Effector memory CD4-positive, alpha-beta T cell (primary cell): ENCODE results near the gene KIDINS220.
A peak's percentile ranks its signal among the peaks of the same experiment; 100 is the strongest.

ENCODE experiments used
- DNase-seq, 3 donors: peaks; one replicate each; pipeline ENCODE4 v3.0.0-alpha.2; 2020
- H3K27ac ChIP-seq: 2 replicates; pipeline ENCODE4 v1.7.0; 2013; ENCODE audit warnings: mild to moderate bottlenecking, low read length, moderate library complexity; ENCODE audit not compliant: insufficient read depth, poor library complexity, severe bottlenecking
- H3K27me3 ChIP-seq: replicated peaks from 2 replicates; pipeline ENCODE4 v1.7.0; 2013; ENCODE audit warnings: mild to moderate bottlenecking, low read length; ENCODE audit not compliant: insufficient read depth, control insufficient read depth, poor library complexity, severe bottlenecking
- H3K36me3 ChIP-seq: 2 replicates; pipeline ENCODE4 v1.7.0; 2013; ENCODE audit warnings: mild to moderate bottlenecking, low read length, moderate library complexity; ENCODE audit not compliant: control insufficient read depth, insufficient read depth
- H3K4me1 ChIP-seq: 2 replicates; pipeline ENCODE4 v1.7.0; 2013; ENCODE audit warnings: low read length, mild to moderate bottlenecking; ENCODE audit not compliant: control insufficient read depth, insufficient read depth, poor library complexity, severe bottlenecking
- H3K4me3 ChIP-seq: 2 replicates; pipeline ENCODE4 v1.7.0; 2013; ENCODE audit warnings: low read length, low read depth, mild to moderate bottlenecking; ENCODE audit not compliant: insufficient read depth, poor library complexity, severe bottlenecking
- H3K9me3 ChIP-seq: 2 replicates; pipeline ENCODE4 v1.7.0; 2013; ENCODE audit warnings: mild to moderate bottlenecking, low read length, moderate library complexity; ENCODE audit not compliant: control insufficient read depth
- total RNA-seq, 3 donors: gene quantifications; one replicate each; lab custom pipeline; 2026; lab: John Stamatoyannopoulos, UW

The KIDINS220 gene
- 116 to 141 (median 116) reads per million in 3 donors for total RNA-seq

DNA sequence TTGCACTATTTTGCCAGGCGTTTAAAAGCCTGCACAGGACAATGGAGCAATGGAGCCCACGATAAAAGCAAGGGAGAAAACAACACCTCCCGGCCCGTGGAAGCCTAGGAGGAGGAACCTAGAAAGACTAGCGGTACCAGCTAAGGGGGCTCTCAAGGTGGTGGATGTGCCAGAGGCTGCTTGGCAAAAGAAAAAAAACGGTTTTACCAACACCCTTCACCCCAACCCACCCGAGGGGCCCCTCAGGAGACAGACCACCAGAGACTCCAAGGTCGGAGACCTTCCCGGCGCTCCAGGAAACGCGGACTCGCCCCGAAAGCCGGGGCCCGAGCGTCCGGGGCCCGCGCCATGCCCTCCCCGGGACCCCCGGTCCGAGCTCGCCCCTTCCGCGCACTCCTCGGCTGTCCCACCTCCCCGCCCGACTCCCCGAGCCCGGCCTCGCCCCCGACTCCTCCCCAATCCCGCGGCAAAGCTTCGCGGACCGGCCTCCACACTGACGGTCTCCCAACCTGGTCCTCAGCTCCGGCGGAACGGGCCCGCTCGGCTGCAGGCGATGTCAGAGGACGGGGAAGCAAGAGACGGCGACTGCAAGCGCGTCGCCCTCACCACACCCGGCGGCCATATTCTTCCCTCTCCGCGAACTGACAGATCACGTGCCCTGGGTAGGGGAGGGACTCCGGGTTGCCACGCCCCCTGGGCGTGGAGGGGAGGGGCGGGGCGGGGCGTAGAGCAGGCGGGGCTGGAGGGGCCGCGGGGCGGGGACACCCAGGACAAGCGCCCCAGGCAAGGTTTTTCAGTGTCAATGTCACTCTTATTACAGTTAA, at the start of gene KIDINS220:
KIDINS220 (minus strand) TSS at position 643 of the 824 bp plus-strand sequence. CDS start 10,520 bp downstream, outside the sequence.
- H3K27me3 ChIP-seq: no peaks in the 10 kb centered on the region
- H3K27ac ChIP-seq: peak within 1 kb of the TSS; percentile 71
- H3K4me3 ChIP-seq: peak within 1 kb of the TSS; percentile 99
- H3K4me1 ChIP-seq: peaks cover 14% of the 10 kb centered on the region
- H3K36me3 ChIP-seq: no peaks in the 10 kb centered on the region
- no peaks in the 10 kb centered on the region for H3K9me3 ChIP-seq
- peak; percentile 78 to 82 (median 79) for DNase-seq

DNA sequence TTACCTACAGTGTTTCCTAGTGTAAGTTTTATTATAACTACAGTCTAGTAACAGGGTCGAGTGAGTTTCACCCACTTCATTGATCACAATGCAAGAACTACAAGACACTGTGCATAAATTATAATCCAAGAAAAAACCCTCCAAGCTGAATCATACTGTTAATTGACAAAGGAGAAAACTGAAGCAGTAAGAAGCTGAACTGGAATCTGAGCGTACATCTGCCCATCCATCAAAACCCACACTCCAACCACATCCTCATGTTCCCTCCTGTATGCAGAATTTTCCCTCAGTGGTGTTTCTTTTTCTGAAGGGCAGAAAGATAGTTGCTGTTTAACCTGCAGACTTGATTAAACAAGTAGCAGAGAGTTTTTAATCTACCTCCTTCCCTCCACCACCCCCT, 49.5 kb upstream of the KIDINS220 start:
- no peak for DNase-seq
- H3K27me3 ChIP-seq: no peaks in the 10 kb centered on the region
- H3K27ac ChIP-seq: no peak overlapping the region
- no peaks in the 10 kb centered on the region for H3K4me1 ChIP-seq
- no peak overlapping the region for H3K4me3 ChIP-seq
- H3K36me3 ChIP-seq: no peaks in the 10 kb centered on the region
- no peaks in the 10 kb centered on the region for H3K9me3 ChIP-seq

DNA sequence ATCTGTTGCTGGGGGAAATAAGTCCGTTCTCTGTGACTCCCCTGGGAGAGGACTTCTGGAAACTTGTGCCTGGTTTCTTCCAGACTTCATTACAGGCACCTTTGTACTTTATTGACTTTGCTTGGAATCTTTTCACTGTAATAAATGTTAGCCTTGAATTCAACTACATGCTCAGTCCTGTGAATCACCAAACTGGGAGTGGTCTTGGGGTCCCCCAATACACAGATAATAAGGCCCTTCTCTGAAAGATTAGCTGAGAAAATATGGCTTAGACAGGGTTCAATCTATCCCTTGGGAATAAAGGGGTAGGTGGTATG, 48.7 kb upstream of the KIDINS220 start:
- no peaks in the 10 kb centered on the region for H3K27me3 ChIP-seq
- H3K27ac ChIP-seq: no peak overlapping the region
- H3K4me3 ChIP-seq: no peak overlapping the region
- no peaks in the 10 kb centered on the region for H3K4me1 ChIP-seq
- no peak for DNase-seq
- H3K9me3 ChIP-seq: no peaks in the 10 kb centered on the region
- H3K36me3 ChIP-seq: no peaks in the 10 kb centered on the region

DNA sequence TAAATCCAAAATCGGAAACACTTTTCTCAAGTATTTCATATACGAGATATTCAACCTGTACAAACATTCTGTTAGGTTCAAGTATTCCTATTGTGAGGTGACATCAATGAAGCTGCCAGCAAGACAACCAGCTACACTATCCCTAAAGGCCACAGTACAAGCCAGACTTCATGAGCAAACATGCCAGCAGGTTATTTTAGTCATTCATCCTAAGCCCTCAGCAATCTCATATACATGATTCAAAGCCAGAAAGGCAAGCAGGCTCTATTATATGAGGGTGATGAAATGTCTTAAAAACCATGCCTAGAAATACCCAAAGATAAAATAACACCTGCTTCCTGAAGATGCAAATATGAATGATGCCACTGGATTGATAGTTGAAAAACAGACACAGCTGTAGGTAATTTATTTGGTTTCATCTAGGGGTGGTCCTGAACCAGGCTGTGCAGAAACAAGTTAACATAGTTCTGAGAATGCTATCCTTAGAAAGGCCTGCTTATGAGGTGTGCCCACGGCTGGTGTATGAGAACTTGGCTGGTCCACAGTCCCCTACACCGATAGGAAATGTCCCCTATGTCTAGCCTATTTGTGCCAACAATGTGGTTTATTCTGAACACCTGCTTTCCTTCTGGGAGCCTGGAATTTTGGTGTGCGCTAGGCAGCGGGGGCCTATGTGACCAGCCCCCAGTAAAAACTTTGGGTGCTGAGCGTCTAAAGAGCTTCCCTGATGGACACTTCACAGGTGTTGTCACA, 48.2 kb upstream of the KIDINS220 start:
- Histone ChIP-seq H3K36me3 (no peaks in the 10 kb centered on the region), H3K4me3 (no peak overlapping the region), H3K4me1 (no peaks in the 10 kb centered on the region), H3K9me3 (no peaks in the 10 kb centered on the region), H3K27me3 (no peaks in the 10 kb centered on the region), H3K27ac (no peak overlapping the region)
- no peak for DNase-seq

DNA sequence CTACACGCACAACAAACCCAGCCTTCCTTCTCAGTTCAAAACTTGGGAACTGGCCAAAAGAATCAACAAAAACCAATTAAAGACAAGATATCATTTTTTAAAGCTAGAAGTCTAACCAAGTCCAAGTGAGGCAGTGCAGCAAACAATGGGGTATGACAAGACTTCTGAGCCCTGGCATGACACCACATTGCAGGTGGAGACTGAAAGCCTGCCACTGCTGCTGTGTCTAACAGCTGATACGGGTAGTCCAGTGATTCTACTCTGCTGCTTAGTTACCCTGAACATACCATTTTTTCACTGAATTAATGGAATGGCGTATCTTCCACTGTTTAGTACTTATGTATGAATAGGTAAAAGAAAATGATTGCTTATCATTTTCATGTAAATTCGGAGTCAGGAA, 47.4 kb upstream of the KIDINS220 start:
- H3K27ac ChIP-seq: no peak overlapping the region
- no peak overlapping the region for H3K4me3 ChIP-seq
- DNase-seq: no peak
- no peaks in the 10 kb centered on the region for H3K36me3 ChIP-seq
- no peaks in the 10 kb centered on the region for H3K9me3 ChIP-seq
- H3K4me1 ChIP-seq: no peaks in the 10 kb centered on the region
- H3K27me3 ChIP-seq: no peaks in the 10 kb centered on the region

DNA sequence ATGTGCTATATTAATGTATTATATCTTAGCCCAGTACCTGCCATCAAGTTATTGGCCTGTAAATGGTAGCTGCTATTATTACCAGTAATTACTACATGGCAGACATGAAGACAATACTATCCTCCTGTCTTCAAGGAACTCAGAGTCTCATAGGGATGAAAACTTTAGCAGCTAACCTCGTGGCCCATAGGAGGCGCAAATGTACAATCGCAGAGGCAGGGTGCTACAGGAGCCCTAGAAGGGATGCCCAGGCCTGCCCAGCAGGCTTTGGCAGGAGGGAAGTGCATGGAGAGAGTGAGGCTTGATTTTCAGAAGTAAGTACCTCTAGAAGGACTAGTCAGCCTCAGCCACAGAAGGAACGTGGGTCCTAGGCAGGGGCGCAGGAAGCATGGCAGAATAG, 44.7 kb upstream of the KIDINS220 start:
- Histone ChIP-seq H3K4me3 (no peak overlapping the region), H3K27me3 (no peaks in the 10 kb centered on the region), H3K4me1 (no peaks in the 10 kb centered on the region), H3K27ac (no peak overlapping the region), H3K36me3 (no peaks in the 10 kb centered on the region), H3K9me3 (no peaks in the 10 kb centered on the region)
- no peak for DNase-seq

DNA sequence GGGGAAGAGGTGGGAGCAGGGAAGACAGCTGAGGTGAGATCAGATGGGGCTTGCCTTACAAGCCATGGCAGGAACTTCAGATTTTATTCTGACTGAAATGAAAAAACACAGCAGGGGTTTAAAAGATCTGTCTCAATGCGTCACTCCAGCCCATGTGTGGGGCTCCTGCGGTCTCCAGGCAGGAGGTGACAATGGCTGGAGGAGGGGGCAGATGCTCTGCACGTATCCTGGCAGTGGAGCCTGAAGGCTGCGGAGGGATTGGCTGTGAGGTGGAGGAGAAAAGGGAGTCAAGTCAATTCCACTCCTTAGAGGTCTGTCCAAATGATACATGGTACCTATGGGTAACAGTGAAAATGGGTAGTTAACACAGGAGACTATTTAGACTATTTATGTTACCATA, 40.5 kb upstream of the KIDINS220 start:
- H3K4me1 ChIP-seq: no peaks in the 10 kb centered on the region
- H3K9me3 ChIP-seq: no peaks in the 10 kb centered on the region
- H3K36me3 ChIP-seq: no peaks in the 10 kb centered on the region
- no peaks in the 10 kb centered on the region for H3K27me3 ChIP-seq
- H3K4me3 ChIP-seq: no peak overlapping the region
- no peak overlapping the region for H3K27ac ChIP-seq
- no peak for DNase-seq

DNA sequence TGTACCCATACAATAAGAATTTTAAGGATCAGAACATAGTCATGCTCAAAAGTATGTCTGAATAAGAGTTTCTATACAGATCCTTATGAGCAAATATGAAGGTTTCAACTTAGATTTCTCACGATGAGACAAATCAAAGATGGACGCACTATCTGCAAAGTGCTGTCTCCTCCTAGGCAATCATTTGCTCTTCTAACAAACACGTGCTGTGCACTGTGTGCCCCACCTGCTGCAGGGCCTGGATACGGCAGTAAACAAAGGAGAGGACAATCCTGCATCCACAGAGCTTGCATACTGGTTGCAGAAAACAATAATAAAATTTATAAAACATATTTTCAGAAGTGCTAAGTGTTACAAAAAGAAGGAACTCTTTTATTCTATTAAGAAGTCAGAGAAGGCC, 39.9 kb upstream of the KIDINS220 start:
- Histone ChIP-seq H3K36me3 (no peaks in the 10 kb centered on the region), H3K27me3 (no peaks in the 10 kb centered on the region), H3K27ac (no peak overlapping the region), H3K4me1 (no peaks in the 10 kb centered on the region), H3K4me3 (no peak overlapping the region), H3K9me3 (no peaks in the 10 kb centered on the region)
- no peak for DNase-seq

DNA sequence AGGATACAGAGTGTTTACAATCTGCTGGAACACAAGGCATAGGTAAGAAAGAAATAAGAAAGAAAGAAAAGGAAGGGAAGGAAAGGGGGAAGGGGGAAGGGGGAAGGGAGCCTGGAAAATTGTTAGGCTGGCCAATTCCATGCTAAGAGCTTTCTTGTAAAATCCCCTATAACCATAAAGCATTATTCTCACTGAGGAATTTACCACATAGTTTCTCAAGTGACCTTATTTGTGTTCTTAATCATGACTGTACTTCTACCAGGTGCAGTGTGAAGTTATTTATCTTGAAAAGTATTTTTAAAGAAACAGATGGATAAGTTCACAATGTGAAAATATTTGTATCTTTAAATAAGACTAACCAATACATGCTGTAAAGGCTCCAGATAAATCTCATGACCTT, 39.2 kb upstream of the KIDINS220 start:
- Histone ChIP-seq H3K4me1 (no peaks in the 10 kb centered on the region), H3K9me3 (no peaks in the 10 kb centered on the region), H3K27me3 (no peaks in the 10 kb centered on the region), H3K36me3 (no peaks in the 10 kb centered on the region), H3K4me3 (no peak overlapping the region), H3K27ac (no peak overlapping the region)
- no peak for DNase-seq

DNA sequence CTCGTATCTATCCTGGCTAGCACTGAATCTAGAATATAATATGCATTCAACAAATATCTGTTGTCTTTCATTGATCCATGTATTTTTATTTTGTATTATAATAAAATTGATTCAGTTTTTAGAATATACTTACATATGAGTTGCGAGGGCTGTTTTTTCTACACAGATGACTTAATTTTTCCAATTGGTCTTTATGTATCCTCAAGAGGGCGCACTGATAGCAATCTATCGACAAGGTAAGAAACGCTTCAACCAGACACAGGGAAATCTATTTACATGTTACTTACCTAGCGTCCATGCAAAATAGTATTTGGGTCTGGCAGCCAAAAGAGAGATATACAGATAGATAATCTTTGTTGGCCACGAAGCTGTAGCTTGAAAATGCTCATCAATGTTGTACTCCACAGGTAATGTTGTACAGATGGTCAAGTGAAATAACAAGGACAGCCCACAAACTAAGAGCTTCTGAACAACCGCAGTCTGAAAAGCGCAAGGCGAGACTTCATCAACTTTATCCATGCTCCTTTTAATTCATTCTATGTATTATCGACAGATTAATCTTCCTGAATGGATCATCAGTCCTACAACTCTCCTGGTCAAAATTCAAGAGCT, 35.5 kb upstream of the KIDINS220 start:
- Histone ChIP-seq H3K4me1 (no peaks in the 10 kb centered on the region), H3K36me3 (no peaks in the 10 kb centered on the region), H3K4me3 (no peak overlapping the region), H3K27ac (no peak overlapping the region), H3K27me3 (no peaks in the 10 kb centered on the region), H3K9me3 (no peaks in the 10 kb centered on the region)
- DNase-seq: no peak
